ENCODE data around the gene KRTAP5-7.

Gene KRTAP5-7

DNA sequence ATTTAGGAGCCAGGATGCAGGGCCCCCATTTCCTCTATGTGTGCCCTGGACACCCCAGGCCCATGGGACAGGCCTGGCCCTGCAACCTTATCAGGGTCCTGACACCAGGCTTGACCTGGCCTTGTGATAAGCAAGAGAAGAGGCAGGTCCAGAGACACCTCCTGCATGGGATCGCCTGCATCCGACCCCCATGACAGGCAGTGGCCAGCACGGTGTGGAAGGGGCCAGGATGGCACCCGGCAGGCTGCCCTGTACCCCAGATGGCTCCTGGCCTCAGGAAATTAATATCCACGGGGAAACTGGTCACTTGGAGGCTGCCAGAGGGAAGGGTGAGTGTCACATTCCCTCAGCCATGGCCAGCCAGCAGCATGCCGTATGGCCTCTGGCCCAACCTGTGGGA, 27.9 kb downstream of the KRTAP5-7 start:
- H2AFZ ChIP-seq (ENCODE audit: low read length), result no peak overlapping the region
- no peaks in the 10 kb centered on the region for H3K36me3 ChIP-seq (ENCODE audit: insufficient read depth, low read length)
- no peak overlapping the region for H3K27ac ChIP-seq (ENCODE audit: low read depth, low read length, poor library complexity, severe bottlenecking)
- H3K9ac ChIP-seq (ENCODE audit: low read length), result no peak overlapping the region
- no peaks in the 10 kb centered on the region for H3K9me3 ChIP-seq (ENCODE audit: low read length)
- TF ChIP-seq, protein P1, sequence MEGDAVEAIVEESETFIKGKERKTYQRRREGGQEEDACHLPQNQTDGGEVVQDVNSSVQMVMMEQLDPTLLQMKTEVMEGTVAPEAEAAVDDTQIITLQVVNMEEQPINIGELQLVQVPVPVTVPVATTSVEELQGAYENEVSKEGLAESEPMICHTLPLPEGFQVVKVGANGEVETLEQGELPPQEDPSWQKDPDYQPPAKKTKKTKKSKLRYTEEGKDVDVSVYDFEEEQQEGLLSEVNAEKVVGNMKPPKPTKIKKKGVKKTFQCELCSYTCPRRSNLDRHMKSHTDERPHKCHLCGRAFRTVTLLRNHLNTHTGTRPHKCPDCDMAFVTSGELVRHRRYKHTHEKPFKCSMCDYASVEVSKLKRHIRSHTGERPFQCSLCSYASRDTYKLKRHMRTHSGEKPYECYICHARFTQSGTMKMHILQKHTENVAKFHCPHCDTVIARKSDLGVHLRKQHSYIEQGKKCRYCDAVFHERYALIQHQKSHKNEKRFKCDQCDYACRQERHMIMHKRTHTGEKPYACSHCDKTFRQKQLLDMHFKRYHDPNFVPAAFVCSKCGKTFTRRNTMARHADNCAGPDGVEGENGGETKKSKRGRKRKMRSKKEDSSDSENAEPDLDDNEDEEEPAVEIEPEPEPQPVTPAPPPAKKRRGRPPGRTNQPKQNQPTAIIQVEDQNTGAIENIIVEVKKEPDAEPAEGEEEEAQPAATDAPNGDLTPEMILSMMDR (IDR thresholded peaks at IDR 0.05; ENCODE audit: low read length), result no peak
- no peak for TF ChIP-seq EZH2 (IDR thresholded peaks at IDR 0.05; ENCODE audit: borderline replicate concordance, low read length)
- no peak overlapping the region for H3K4me2 ChIP-seq (ENCODE audit: low read length)
- H3K4me3 ChIP-seq (ENCODE audit: low read depth, low read length, poor library complexity, severe bottlenecking), result no peak overlapping the region
- no peaks in the 10 kb centered on the region for H4K20me1 ChIP-seq (ENCODE audit: insufficient read depth, low read length)
- H3K27me3 ChIP-seq (ENCODE audit: insufficient read depth, low read length), result no peaks in the 10 kb centered on the region; the same call in 1 of the 2 replicates
- no peaks in the 10 kb centered on the region for H3K4me1 ChIP-seq (ENCODE audit: insufficient read depth, low read length, severe bottlenecking)
- no peaks in the 10 kb centered on the region for H3F3A ChIP-seq (ENCODE audit: insufficient read depth, low read length)
- H3K79me2 ChIP-seq (ENCODE audit: insufficient read depth, low read length), result no peaks in the 10 kb centered on the region
- no peaks in the 10 kb centered on the region for H3K9me2 ChIP-seq (ENCODE audit: low read depth, low read length)

DNA sequence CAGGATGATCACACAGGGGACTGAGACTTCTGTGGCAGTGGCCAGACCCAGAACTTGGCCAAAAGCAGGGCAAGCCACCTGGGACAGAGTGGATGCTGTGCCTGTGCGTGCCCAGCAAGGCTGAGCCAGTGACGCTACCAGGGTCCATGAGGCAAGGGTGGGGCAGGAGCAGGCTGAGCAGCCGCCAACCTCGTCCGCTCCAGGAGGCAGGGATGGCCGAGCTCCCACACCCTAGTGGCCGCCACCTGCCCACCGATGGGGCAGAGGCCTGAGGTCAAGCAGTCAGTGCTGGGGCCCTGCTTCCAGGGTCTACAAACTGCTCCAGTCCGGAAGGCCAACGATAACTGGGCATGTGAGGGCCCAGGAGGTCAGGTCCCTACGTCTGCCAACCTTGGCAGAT, 28.4 kb downstream of the KRTAP5-7 start:
- Histone ChIP-seq H3K4me3 (ENCODE audit: low read depth, low read length, poor library complexity, severe bottlenecking) (no peak overlapping the region), H3F3A (ENCODE audit: insufficient read depth, low read length) (no peaks in the 10 kb centered on the region), H3K4me2 (ENCODE audit: low read length) (no peak overlapping the region), H3K36me3 (ENCODE audit: insufficient read depth, low read length) (no peaks in the 10 kb centered on the region), H3K9me3 (ENCODE audit: low read length) (no peaks in the 10 kb centered on the region), H2AFZ (ENCODE audit: low read length) (no peak overlapping the region), H3K27ac (ENCODE audit: low read depth, low read length, poor library complexity, severe bottlenecking) (no peak overlapping the region), H3K9me2 (ENCODE audit: low read depth, low read length) (no peaks in the 10 kb centered on the region), H3K27me3 (ENCODE audit: insufficient read depth, low read length) (no peaks in the 10 kb centered on the region), H3K9ac (ENCODE audit: low read length) (no peak overlapping the region), H4K20me1 (ENCODE audit: insufficient read depth, low read length) (no peaks in the 10 kb centered on the region), H3K79me2 (ENCODE audit: insufficient read depth, low read length) (no peaks in the 10 kb centered on the region), H3K4me1 (ENCODE audit: insufficient read depth, low read length, severe bottlenecking) (no peaks in the 10 kb centered on the region)
- TF ChIP-seq EZH2 (IDR thresholded peaks at IDR 0.05; ENCODE audit: borderline replicate concordance, low read length), result no peak
- TF ChIP-seq, protein P1 (IDR thresholded peaks at IDR 0.05; ENCODE audit: low read length), result no peak

DNA sequence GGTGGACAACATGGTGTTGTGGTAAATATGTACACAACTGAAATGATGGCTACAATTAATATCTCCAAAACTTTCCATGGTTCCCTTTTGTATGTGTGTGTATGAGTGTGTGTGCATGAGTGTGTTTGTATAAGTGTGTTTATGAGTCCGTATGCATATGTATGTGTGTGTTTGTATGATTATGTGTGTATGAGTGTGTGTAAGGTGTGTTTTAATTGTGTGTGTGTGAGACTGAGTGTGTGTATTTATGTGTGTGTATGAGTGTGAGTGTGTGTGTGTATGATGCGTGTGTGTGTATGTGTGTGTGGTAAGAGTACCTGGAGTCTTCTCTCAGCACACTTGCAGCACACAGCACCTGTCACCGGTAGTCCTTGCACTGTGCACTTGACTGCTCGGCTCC, 29.0 kb downstream of the KRTAP5-7 start:
- Histone ChIP-seq H3K9me3 (ENCODE audit: low read length) (no peaks in the 10 kb centered on the region), H3K36me3 (ENCODE audit: insufficient read depth, low read length) (no peaks in the 10 kb centered on the region), H3K9me2 (ENCODE audit: low read depth, low read length) (no peaks in the 10 kb centered on the region), H3K4me2 (ENCODE audit: low read length) (no peak overlapping the region), H2AFZ (ENCODE audit: low read length) (no peak overlapping the region), H3K27ac (ENCODE audit: low read depth, low read length, poor library complexity, severe bottlenecking) (no peak overlapping the region), H4K20me1 (ENCODE audit: insufficient read depth, low read length) (no peaks in the 10 kb centered on the region), H3K4me1 (ENCODE audit: insufficient read depth, low read length, severe bottlenecking) (no peaks in the 10 kb centered on the region), H3F3A (ENCODE audit: insufficient read depth, low read length) (no peaks in the 10 kb centered on the region), H3K79me2 (ENCODE audit: insufficient read depth, low read length) (no peaks in the 10 kb centered on the region), H3K27me3 (ENCODE audit: insufficient read depth, low read length) (no peaks in the 10 kb centered on the region), H3K9ac (ENCODE audit: low read length) (no peak overlapping the region), H3K4me3 (ENCODE audit: low read depth, low read length, poor library complexity, severe bottlenecking) (no peak overlapping the region)
- no peak for TF ChIP-seq EZH2 (IDR thresholded peaks at IDR 0.05; ENCODE audit: borderline replicate concordance, low read length)
- TF ChIP-seq, protein P1 (IDR thresholded peaks at IDR 0.05; ENCODE audit: low read length), result no peak

All from OCI-LY1 (cell line).